ENCODE measurements around the gene SFMBT1.

SFMBT1 gene

DNA sequence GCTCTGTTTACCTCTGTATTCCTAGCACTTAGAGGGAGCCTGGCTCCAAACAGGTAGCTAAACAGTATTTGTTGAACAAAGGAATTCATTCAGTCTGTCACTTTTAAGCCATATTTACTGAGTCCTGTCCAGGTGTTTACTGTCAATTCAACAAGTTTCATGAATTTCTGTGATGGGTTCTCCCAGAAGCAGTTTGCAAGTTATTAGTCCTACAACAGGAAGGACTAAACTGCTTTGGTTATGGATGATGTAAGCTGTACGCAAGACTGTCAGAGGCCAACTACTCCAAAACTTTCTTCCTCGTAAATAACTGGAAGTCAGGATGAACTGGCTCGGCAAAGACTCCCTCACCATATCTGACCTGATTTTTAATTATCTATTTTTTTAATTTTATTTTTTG, 173.6 kb downstream of the SFMBT1 start:
- TF ChIP-seq SUZ12 (IDR thresholded peaks at IDR 0.05; ENCODE audit: extremely low read depth, insufficient read depth, insufficient read length) (no peak), ZNF274 (IDR thresholded peaks at IDR 0.05; ENCODE audit: low read depth, low read length) (no peak), YY1 (IDR thresholded peaks at IDR 0.05; ENCODE audit: insufficient read depth, insufficient read length) (no peak)
- Histone ChIP-seq H3K9me3 (ENCODE audit: insufficient read depth, low read length) (no peaks in the 10 kb centered on the region), H3K4me3 (ENCODE audit: insufficient read length, low read depth) (no peak overlapping the region), H3K36me3 (ENCODE audit: insufficient read depth, insufficient read length, low read length) (no peaks in the 10 kb centered on the region), H3K27me3 (ENCODE audit: insufficient read depth, insufficient read length) (no peaks in the 10 kb centered on the region), H3K4me1 (ENCODE audit: insufficient read depth, insufficient read length) (no peaks in the 10 kb centered on the region), H3K9ac (ENCODE audit: insufficient read length, low read depth) (no peak overlapping the region)
- DNase-seq (ENCODE audit: low read depth, low spot score): no peak

DNA sequence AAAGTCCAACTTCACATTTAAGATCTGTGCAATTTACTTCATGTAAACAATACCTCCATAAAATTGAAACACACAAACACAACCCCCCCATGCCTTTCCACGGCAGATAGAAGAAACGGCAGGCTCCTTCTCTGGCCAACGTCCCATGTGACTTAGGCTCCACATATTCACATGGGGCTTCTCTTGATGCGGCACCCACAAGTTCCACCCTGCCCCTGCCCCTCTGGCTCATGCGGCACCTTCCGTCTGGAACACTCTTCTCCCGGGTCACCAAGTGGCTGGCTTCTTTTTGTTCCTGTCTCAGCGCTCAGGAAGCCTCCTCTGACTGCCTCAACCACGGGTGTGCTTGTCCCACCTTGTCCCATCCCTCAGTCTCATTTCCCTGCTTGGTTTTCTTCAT, 174.1 kb downstream of the SFMBT1 start:
- no peaks in the 10 kb centered on the region for H3K9me3 ChIP-seq (ENCODE audit: insufficient read depth, low read length)
- no peaks in the 10 kb centered on the region for H3K4me1 ChIP-seq (ENCODE audit: insufficient read depth, insufficient read length)
- no peak for DNase-seq (ENCODE audit: low read depth, low spot score)
- no peaks in the 10 kb centered on the region for H3K36me3 ChIP-seq (ENCODE audit: insufficient read depth, insufficient read length, low read length)
- no peak for TF ChIP-seq YY1 (IDR thresholded peaks at IDR 0.05; ENCODE audit: insufficient read depth, insufficient read length)
- TF ChIP-seq SUZ12 (IDR thresholded peaks at IDR 0.05; ENCODE audit: extremely low read depth, insufficient read depth, insufficient read length): no peak
- no peak for TF ChIP-seq ZNF274 (IDR thresholded peaks at IDR 0.05; ENCODE audit: low read depth, low read length)
- no peaks in the 10 kb centered on the region for H3K27me3 ChIP-seq (ENCODE audit: insufficient read depth, insufficient read length)
- H3K4me3 ChIP-seq (ENCODE audit: insufficient read length, low read depth): no peak overlapping the region
- no peak overlapping the region for H3K9ac ChIP-seq (ENCODE audit: insufficient read length, low read depth)

DNA sequence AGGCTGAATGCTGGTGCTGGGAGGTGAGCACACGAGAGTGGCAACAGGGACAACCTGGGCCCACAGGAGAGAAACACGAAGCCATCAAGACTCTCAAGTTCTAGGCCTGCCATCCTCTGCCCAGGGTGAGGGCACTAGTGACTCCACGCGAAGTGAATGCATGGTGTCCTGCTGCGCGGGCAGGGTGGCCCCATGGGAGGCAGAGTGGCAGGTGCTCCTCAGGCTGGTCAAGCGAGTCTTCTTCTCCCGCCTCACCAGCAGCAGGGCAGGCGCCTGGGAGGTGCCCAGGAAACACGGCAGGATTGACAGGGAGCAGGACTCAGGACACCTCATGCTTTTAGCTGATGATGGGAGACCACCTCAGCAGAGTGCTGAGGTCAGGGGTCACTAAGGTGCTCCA, 175.4 kb downstream of the SFMBT1 start:
- no peak for DNase-seq (ENCODE audit: low read depth, low spot score)
- no peaks in the 10 kb centered on the region for H3K36me3 ChIP-seq (ENCODE audit: insufficient read depth, insufficient read length, low read length)
- peaks cover 4% of the 10 kb centered on the region; the same call in 1 of the 2 replicates for H3K9me3 ChIP-seq (ENCODE audit: insufficient read depth, low read length)
- H3K4me3 ChIP-seq (ENCODE audit: insufficient read length, low read depth): no peak overlapping the region
- TF ChIP-seq ZNF274 (IDR thresholded peaks at IDR 0.05; ENCODE audit: low read depth, low read length) (no peak), SUZ12 (IDR thresholded peaks at IDR 0.05; ENCODE audit: extremely low read depth, insufficient read depth, insufficient read length) (no peak), YY1 (IDR thresholded peaks at IDR 0.05; ENCODE audit: insufficient read depth, insufficient read length) (no peak)
- no peak overlapping the region for H3K9ac ChIP-seq (ENCODE audit: insufficient read length, low read depth)
- H3K4me1 ChIP-seq (ENCODE audit: insufficient read depth, insufficient read length): no peaks in the 10 kb centered on the region
- no peaks in the 10 kb centered on the region for H3K27me3 ChIP-seq (ENCODE audit: insufficient read depth, insufficient read length)

DNA sequence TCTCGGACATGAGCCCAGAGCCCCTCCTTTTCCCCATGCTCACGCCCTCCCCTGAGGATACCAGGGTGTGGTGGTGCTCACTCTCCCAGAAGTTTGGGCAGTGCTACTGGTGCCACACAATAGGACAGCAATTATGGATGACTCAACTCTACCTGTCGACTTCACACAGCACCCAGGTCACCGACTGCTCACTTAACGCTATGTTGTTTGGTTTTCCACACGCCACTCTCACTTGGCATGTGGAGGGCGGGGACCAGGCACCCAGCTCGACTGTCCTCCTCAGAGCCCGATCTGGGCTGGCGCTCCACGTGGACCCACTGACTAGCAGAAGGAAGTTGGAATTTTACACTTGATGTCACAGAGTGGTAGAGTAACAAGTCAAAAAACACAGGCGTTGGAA, 179.4 kb downstream of the SFMBT1 start:
- Histone ChIP-seq H3K9me3 (ENCODE audit: insufficient read depth, low read length) (peaks cover 11% of the 10 kb centered on the region; the same call in 1 of the 2 replicates), H3K36me3 (ENCODE audit: insufficient read depth, insufficient read length, low read length) (no peaks in the 10 kb centered on the region), H3K4me1 (ENCODE audit: insufficient read depth, insufficient read length) (no peaks in the 10 kb centered on the region), H3K9ac (ENCODE audit: insufficient read length, low read depth) (no peak overlapping the region), H3K27me3 (ENCODE audit: insufficient read depth, insufficient read length) (no peaks in the 10 kb centered on the region), H3K4me3 (ENCODE audit: insufficient read length, low read depth) (no peak overlapping the region)
- TF ChIP-seq SUZ12 (IDR thresholded peaks at IDR 0.05; ENCODE audit: extremely low read depth, insufficient read depth, insufficient read length) (no peak), ZNF274 (IDR thresholded peaks at IDR 0.05; ENCODE audit: low read depth, low read length) (no peak), YY1 (IDR thresholded peaks at IDR 0.05; ENCODE audit: insufficient read depth, insufficient read length) (no peak)
- DNase-seq (ENCODE audit: low read depth, low spot score): no peak

DNA sequence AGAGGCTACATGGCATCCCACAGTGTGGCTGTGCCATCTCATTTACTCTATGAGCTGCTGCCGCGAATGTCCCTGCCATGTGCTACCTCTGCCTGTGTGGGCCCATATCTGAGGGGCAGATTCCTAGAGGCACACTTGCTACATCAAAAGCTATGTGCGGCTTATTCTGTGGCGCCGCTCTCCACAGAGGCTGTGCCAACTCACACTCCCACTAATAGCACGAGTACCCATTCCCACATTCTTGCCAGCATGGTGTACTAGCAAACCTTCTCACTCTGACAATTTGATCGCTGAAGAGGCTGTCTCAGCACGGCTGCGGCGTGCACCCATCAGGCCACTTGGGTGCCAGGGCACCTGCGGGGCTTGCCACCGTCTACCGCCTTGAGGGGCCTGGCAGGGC, 179.9 kb downstream of the SFMBT1 start:
- no peaks in the 10 kb centered on the region for H3K36me3 ChIP-seq (ENCODE audit: insufficient read depth, insufficient read length, low read length)
- no peak for DNase-seq (ENCODE audit: low read depth, low spot score)
- H3K4me1 ChIP-seq (ENCODE audit: insufficient read depth, insufficient read length): no peaks in the 10 kb centered on the region
- H3K9me3 ChIP-seq (ENCODE audit: insufficient read depth, low read length): peaks cover 11% of the 10 kb centered on the region; the same call in 1 of the 2 replicates
- no peak overlapping the region for H3K9ac ChIP-seq (ENCODE audit: insufficient read length, low read depth)
- no peak overlapping the region for H3K4me3 ChIP-seq (ENCODE audit: insufficient read length, low read depth)
- no peaks in the 10 kb centered on the region for H3K27me3 ChIP-seq (ENCODE audit: insufficient read depth, insufficient read length)
- TF ChIP-seq YY1 (IDR thresholded peaks at IDR 0.05; ENCODE audit: insufficient read depth, insufficient read length) (no peak), SUZ12 (IDR thresholded peaks at IDR 0.05; ENCODE audit: extremely low read depth, insufficient read depth, insufficient read length) (no peak), ZNF274 (IDR thresholded peaks at IDR 0.05; ENCODE audit: low read depth, low read length) (no peak)

DNA sequence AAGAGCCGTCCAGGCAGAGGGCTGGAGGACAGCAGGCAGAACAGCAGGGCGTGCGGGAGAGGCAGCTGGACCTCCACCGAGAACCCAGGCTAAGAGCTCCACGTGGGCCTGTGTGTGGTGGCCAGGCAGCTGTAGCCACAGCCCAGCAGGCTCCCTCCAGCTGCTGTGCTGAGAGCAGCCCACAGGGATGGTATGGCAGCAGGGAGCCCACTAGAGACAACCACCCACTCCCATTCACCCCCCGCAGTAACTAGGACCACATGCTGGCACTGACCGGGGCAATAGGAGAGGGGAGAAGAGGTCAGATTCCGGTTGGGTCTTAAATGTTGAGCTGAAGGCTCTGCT, 185.5 kb downstream of the SFMBT1 start:
- Histone ChIP-seq H3K27me3 (ENCODE audit: insufficient read depth, insufficient read length) (no peaks in the 10 kb centered on the region), H3K4me3 (ENCODE audit: insufficient read length, low read depth) (no peak overlapping the region), H3K9ac (ENCODE audit: insufficient read length, low read depth) (no peak overlapping the region), H3K36me3 (ENCODE audit: insufficient read depth, insufficient read length, low read length) (no peaks in the 10 kb centered on the region), H3K4me1 (ENCODE audit: insufficient read depth, insufficient read length) (no peaks in the 10 kb centered on the region), H3K9me3 (ENCODE audit: insufficient read depth, low read length) (0 out of 2 replicates have a peak, but pooled peaks cover 7% of the 10 kb centered on the region)
- TF ChIP-seq ZNF274 (IDR thresholded peaks at IDR 0.05; ENCODE audit: low read depth, low read length) (no peak), SUZ12 (IDR thresholded peaks at IDR 0.05; ENCODE audit: extremely low read depth, insufficient read depth, insufficient read length) (no peak), YY1 (IDR thresholded peaks at IDR 0.05; ENCODE audit: insufficient read depth, insufficient read length) (no peak)
- DNase-seq (ENCODE audit: low read depth, low spot score): no peak

DNA sequence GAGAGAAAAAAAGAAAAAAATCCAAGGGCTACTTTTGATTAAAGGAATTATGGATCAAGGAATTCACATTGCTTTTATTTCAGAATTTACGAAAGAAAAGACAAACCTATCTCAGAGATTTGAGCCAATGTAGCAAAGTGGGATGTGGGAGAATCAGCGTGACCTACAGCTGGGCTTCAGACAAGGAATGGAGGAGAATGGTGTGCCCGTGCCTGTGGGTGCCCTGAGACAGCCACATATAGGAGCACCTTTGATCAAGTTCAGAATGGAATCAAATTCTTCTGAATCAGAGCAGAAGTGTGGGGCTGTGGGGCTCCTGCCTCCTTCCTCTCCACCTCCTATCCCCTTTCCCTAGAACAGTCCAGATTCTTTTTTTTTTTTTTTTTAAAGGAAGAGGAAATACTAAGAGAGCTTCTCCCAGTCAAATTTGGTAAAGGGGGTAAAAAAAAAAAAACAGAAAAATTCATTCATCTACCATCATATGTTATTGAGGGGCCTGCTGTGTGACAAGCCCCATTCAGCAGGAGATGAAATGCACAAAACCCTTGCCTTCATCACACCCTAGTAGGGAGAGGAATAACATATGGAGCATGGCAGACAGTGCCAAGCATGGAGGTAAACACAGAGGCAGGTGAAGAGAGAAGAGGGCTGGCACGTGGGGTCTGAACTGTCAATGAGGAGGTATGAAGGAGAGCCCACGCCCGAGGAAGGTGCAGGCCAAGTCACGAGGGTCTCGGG, 186.0 kb downstream of the SFMBT1 start:
- Histone ChIP-seq H3K27me3 (ENCODE audit: insufficient read depth, insufficient read length) (no peaks in the 10 kb centered on the region), H3K36me3 (ENCODE audit: insufficient read depth, insufficient read length, low read length) (no peaks in the 10 kb centered on the region), H3K4me3 (ENCODE audit: insufficient read length, low read depth) (no peak overlapping the region), H3K9me3 (ENCODE audit: insufficient read depth, low read length) (0 out of 2 replicates have a peak, but pooled peaks cover 7% of the 10 kb centered on the region), H3K4me1 (ENCODE audit: insufficient read depth, insufficient read length) (no peaks in the 10 kb centered on the region), H3K9ac (ENCODE audit: insufficient read length, low read depth) (no peak overlapping the region)
- no peak for TF ChIP-seq YY1 (IDR thresholded peaks at IDR 0.05; ENCODE audit: insufficient read depth, insufficient read length)
- TF ChIP-seq ZNF274 (IDR thresholded peaks at IDR 0.05; ENCODE audit: low read depth, low read length): no peak
- TF ChIP-seq SUZ12 (IDR thresholded peaks at IDR 0.05; ENCODE audit: extremely low read depth, insufficient read depth, insufficient read length): no peak
- DNase-seq (ENCODE audit: low read depth, low spot score): no peak

Measured in NT2/D1 (cell line).